Natural killer cell (primary cell): ENCODE data around the gene AHR. TPM values are rescaled to one million over a fixed set of nuclear protein-coding genes. Genes with fewer than 3 reads are reported as not detected.

Source experiments
- ATAC-seq, 3 donors: fragments of 150-1000 bp in 2 of 3; fragments of 200-7000 bp in 1 of 3; cut with Tn5 transposase; 1 replicate in 1 of 3; 2 replicates in 2 of 3; pipeline ENCODE4 v1.10.0; 2021; ENCODE audit warnings: mild to moderate bottlenecking in 2 of 3, moderate library complexity in 2 of 3
- DNase-seq, 2 donors: peaks; one replicate each; pipeline versions ENCODE4 v3.0.0 to v3.0.0-alpha.2; 2013 to 2021; ENCODE audit warnings: mixed read lengths in 1 of 2
- H3K27ac ChIP-seq: one replicate; pipeline ENCODE4 v1.5.1; 2013; ENCODE audit warnings: mild to moderate bottlenecking, low read length
- H3K27me3 ChIP-seq: one replicate; pipeline ENCODE4 v1.6.1; 2013; ENCODE audit warnings: low read length; ENCODE audit not compliant: control insufficient read depth, insufficient read depth
- H3K36me3 ChIP-seq: one replicate; pipeline ENCODE4 v1.6.1; 2013; ENCODE audit warnings: low read length; ENCODE audit not compliant: control insufficient read depth, insufficient read depth
- H3K4me1 ChIP-seq: one replicate; pipeline ENCODE4 v1.6.1; 2013; ENCODE audit warnings: low read length; ENCODE audit not compliant: control insufficient read depth, insufficient read depth
- H3K4me3 ChIP-seq: one replicate; pipeline ENCODE4 v1.5.1; 2013; ENCODE audit warnings: low read length
- H3K9me3 ChIP-seq: one replicate; pipeline ENCODE4 v1.6.1; 2013; ENCODE audit warnings: low read length; ENCODE audit not compliant: control insufficient read depth, insufficient read depth
- H3K27ac Mint-ChIP-seq, 2 donors: one replicate each; pipeline ENCODE4 v1.8.0; 2022; ENCODE audit warnings: mild to moderate bottlenecking in 2 of 2, mixed read lengths in 2 of 2, moderate library complexity in 1 of 2
- H3K27me3 Mint-ChIP-seq, 2 donors: one replicate each; pipeline ENCODE4 v1.8.0; 2022; ENCODE audit warnings: low read depth in 2 of 2, mixed read lengths in 2 of 2
- H3K36me3 Mint-ChIP-seq: one replicate; pipeline ENCODE4 v1.8.0; 2022; ENCODE audit warnings: mixed read lengths
- H3K4me1 Mint-ChIP-seq, 2 donors: one replicate each; pipeline ENCODE4 v1.8.0; 2022; ENCODE audit warnings: mixed read lengths in 2 of 2
- H3K4me3 Mint-ChIP-seq: one replicate; pipeline ENCODE4 v1.8.0; 2022; ENCODE audit warnings: mild to moderate bottlenecking, moderate library complexity, mixed read lengths
- H3K9me3 Mint-ChIP-seq, 2 donors: one replicate each; pipeline ENCODE4 v1.8.0; 2022; ENCODE audit warnings: mixed read lengths in 2 of 2
- CTCF ChIP-seq: fragments of 200-600 bp; IDR thresholded peaks from one replicate; pipeline ENCODE4 v1.8.0; 2022; ENCODE audit warnings: antibody characterized with exemption
- WGBS: methylation state at CpG from one replicate; pipeline ENCODE4 v1.1.7; 2013; ENCODE audit warnings: missing lambda C conversion rate; ENCODE audit not compliant: insufficient coverage; 5-methylcytosine and 5-hydroxymethylcytosine counted together
- intact Hi-C: fragments of 100-400 bp; cut with micrococcal nuclease; formaldehyde crosslinking; loops from one replicate; pipeline ENCODE4 v1.14.2; 2022
- total RNA-seq, 4 donors: library from RNA; stranded (reverse); fragments of 120-200 nt in 1 of 4; gene quantifications; one replicate each; pipeline versions ENCODE4 v1.2.3 to v1.2.4, GENCODE V29; 2013 to 2022

AHR gene
- total RNA-seq, 3 donors from 2014 or later (not counting 1 experiment from before 2014, with no cell fraction given): 20.7 to 54.7 (median 44.9) TPM

- Mint-ChIP-seq H3K27me3 (no peaks in the 10 kb centered on the region), H3K9me3 (no peaks in the 10 kb centered on the region), H3K27ac (no peak overlapping the region), H3K36me3 (no peaks in the 10 kb centered on the region), H3K4me1 (no peaks in the 10 kb centered on the region), H3K4me3 (no peak overlapping the region)
- DNase-seq (no peak), ATAC-seq (no peak)
- no peaks in the 10 kb centered on the region for H3K9me3 ChIP-seq
- WGBS: 89% methylated on average over 3 of the region's 3 CpGs
- no peaks in the 10 kb centered on the region for H3K4me1 ChIP-seq
- H3K27me3 ChIP-seq: no peaks in the 10 kb centered on the region
- H3K36me3 ChIP-seq: peaks cover 6% of the 10 kb centered on the region
- intact Hi-C loops: no loop called here
- no peak overlapping the region for H3K27ac ChIP-seq
- no peak for TF ChIP-seq CTCF
- no peak overlapping the region for H3K4me3 ChIP-seq
Observed at GRCh38 chr7:17311952-17312351, 13.5 kb downstream of the AHR start.

DNA sequence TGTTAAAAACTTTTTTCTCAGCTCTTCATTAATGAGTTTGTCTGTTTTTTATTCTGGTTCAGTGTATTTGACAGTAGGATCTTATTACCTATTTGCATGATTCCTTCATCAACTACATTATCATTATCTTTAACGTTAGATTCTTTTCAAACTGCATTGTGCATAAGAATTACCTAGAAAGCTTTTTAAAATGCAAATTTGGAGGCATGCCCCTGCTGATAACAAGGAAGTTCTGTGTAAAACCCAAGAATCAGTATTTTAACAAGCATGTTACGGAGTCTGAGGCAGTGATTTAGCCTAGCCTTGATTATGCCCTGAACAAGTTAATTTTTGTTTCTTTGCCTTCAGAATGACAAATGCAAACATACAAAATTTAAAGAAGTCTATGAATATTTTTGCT, 14.2 kb downstream of the AHR start:
- Mint-ChIP-seq H3K36me3 (no peaks in the 10 kb centered on the region), H3K9me3 (no peaks in the 10 kb centered on the region), H3K4me1 (no peaks in the 10 kb centered on the region), H3K4me3 (no peak overlapping the region), H3K27me3 (no peaks in the 10 kb centered on the region), H3K27ac (no peak overlapping the region)
- TF ChIP-seq CTCF: no peak
- H3K4me3 ChIP-seq: no peak overlapping the region
- peaks cover 6% of the 10 kb centered on the region for H3K36me3 ChIP-seq
- 91% methylated on average over 2 of the region's 2 CpGs for WGBS
- intact Hi-C loops: no loop called here
- ATAC-seq (no peak), DNase-seq (no peak)
- H3K9me3 ChIP-seq: no peaks in the 10 kb centered on the region
- no peaks in the 10 kb centered on the region for H3K27me3 ChIP-seq
- H3K4me1 ChIP-seq: no peaks in the 10 kb centered on the region
- H3K27ac ChIP-seq: no peak overlapping the region

DNA sequence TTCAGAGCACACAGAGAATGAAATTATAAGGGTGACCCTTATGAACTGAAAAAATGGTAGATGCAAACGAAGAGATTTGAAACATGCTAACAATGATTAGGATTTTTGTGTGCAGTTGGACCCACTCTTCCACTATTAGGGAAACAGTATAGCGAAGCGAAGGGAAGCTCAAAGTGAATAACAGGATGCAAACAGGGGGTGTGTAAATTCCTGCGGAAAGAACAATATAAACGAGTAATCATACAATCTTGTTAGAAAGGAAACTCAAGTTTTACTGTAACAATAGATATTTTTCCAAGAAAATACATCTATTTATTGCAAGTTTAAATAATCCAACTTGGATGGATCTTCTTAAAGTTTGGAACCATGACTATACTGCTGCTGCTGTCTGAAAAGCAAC, 14.7 kb downstream of the AHR start:
- Histone ChIP-seq H3K9me3 (no peaks in the 10 kb centered on the region), H3K27ac (no peak overlapping the region), H3K4me3 (no peak overlapping the region), H3K36me3 (peaks cover 6% of the 10 kb centered on the region), H3K27me3 (no peaks in the 10 kb centered on the region), H3K4me1 (no peaks in the 10 kb centered on the region)
- H3K4me3 Mint-ChIP-seq: no peak overlapping the region
- no peak for DNase-seq
- ATAC-seq: no peak
- H3K27ac Mint-ChIP-seq: no peak overlapping the region
- no peaks in the 10 kb centered on the region for H3K36me3 Mint-ChIP-seq
- no peaks in the 10 kb centered on the region for H3K27me3 Mint-ChIP-seq
- no peak for TF ChIP-seq CTCF
- 91% methylated on average over 3 of the region's 5 CpGs for WGBS
- H3K4me1 Mint-ChIP-seq: no peaks in the 10 kb centered on the region
- H3K9me3 Mint-ChIP-seq: no peaks in the 10 kb centered on the region
- intact Hi-C loops: no loop called here

DNA sequence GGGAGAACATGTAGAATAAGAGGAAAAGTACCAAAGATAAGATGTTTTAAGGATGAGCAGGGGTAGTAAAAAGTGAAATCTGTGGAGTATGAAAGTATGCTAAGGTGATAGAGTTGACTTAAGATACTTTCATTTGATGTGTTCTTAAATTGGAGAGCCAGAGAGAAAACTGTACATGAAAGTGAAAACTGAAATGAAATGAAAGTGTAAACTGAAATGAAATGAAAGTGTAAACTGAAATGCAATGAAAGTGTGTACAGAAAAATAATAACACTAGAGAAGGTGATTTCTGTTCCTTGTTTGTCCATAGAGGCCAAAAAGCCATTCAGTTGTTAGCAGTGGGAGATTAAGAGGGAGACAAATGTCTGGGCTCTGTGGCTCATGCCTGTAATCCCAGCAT, 17.5 kb downstream of the AHR start:
- Histone ChIP-seq H3K4me3 (no peak overlapping the region), H3K9me3 (no peaks in the 10 kb centered on the region), H3K4me1 (no peaks in the 10 kb centered on the region), H3K27ac (no peak overlapping the region), H3K36me3 (peaks cover 6% of the 10 kb centered on the region), H3K27me3 (no peaks in the 10 kb centered on the region)
- H3K27me3 Mint-ChIP-seq: no peaks in the 10 kb centered on the region
- no peak overlapping the region for H3K4me3 Mint-ChIP-seq
- no peaks in the 10 kb centered on the region for H3K9me3 Mint-ChIP-seq
- DNase-seq: no peak
- no peaks in the 10 kb centered on the region for H3K36me3 Mint-ChIP-seq
- no peak for TF ChIP-seq CTCF
- intact Hi-C loops: no loop called here
- no peaks in the 10 kb centered on the region for H3K4me1 Mint-ChIP-seq
- ATAC-seq: no peak
- H3K27ac Mint-ChIP-seq: no peak overlapping the region
